Endodermal cell (in vitro differentiated cells): ENCODE results near the gene PTPRK. TPM values are rescaled to one million over a fixed set of nuclear protein-coding genes. Genes with fewer than 3 reads are reported as not detected.

Experiments used
- DNase-seq: peaks from one replicate; pipeline ENCODE4 v3.0.0-alpha.2; 2017
- H3K27ac ChIP-seq: 2 replicates; pipeline ENCODE4 v1.5.1; 2013; ENCODE audit warnings: mild to moderate bottlenecking, low read depth, low read length, moderate library complexity
- H3K27me3 ChIP-seq: 2 replicates; pipeline ENCODE4 v1.6.1; 2013; ENCODE audit warnings: mild to moderate bottlenecking, low read length, moderate library complexity; ENCODE audit not compliant: insufficient read depth, control insufficient read depth, poor library complexity, severe bottlenecking
- H3K36me3 ChIP-seq: 2 replicates; pipeline ENCODE4 v1.7.0; 2013; ENCODE audit warnings: mild to moderate bottlenecking, low read length, moderate library complexity; ENCODE audit not compliant: control insufficient read depth, insufficient read depth
- H3K4me1 ChIP-seq: one replicate; pipeline ENCODE4 v1.7.0; 2013; ENCODE audit warnings: low read length; ENCODE audit not compliant: control insufficient read depth, insufficient read depth
- H3K4me3 ChIP-seq: 2 replicates; pipeline ENCODE4 v1.5.1; 2013; ENCODE audit warnings: mild to moderate bottlenecking, low read length, moderate library complexity
- H3K9ac ChIP-seq: 2 replicates; pipeline ENCODE4 v1.6.1; 2013; ENCODE audit warnings: mild to moderate bottlenecking, low read length, moderate library complexity; ENCODE audit not compliant: poor library complexity, severe bottlenecking; ENCODE audit errors: extremely low read depth
- H3K9me3 ChIP-seq: 2 replicates; pipeline ENCODE4 v1.6.1; 2013; ENCODE audit warnings: mild to moderate bottlenecking, low read length, moderate library complexity; ENCODE audit not compliant: control insufficient read depth
- H3K27ac Mint-ChIP-seq: 2 replicates; pipeline ENCODE4 v1.8.0; 2020; ENCODE audit warnings: mixed read lengths
- H3K27me3 Mint-ChIP-seq: 2 replicates; pipeline ENCODE4 v1.8.0; 2021; ENCODE audit warnings: mild to moderate bottlenecking, mixed read lengths; ENCODE audit not compliant: insufficient read depth
- H3K36me3 Mint-ChIP-seq: 2 replicates; pipeline ENCODE4 v1.8.0; 2020; ENCODE audit warnings: low read depth, mixed read lengths
- H3K4me1 Mint-ChIP-seq: 2 replicates; pipeline ENCODE4 v1.8.0; 2020; ENCODE audit warnings: mixed read lengths
- H3K4me3 Mint-ChIP-seq: 2 replicates; pipeline ENCODE4 v1.8.0; 2020; ENCODE audit warnings: mild to moderate bottlenecking, moderate library complexity, mixed read lengths
- H3K9me3 Mint-ChIP-seq: 2 replicates; pipeline ENCODE4 v1.8.0; 2020; ENCODE audit warnings: mild to moderate bottlenecking, mixed read lengths
- WGBS, 2 experiments: methylation state at CpG; one replicate each; pipeline versions ENCODE4 v1.1.5 to v1.1.7; 2013; ENCODE audit warnings: missing lambda C conversion rate in 2 of 2, mixed read lengths in 1 of 2; ENCODE audit not compliant: insufficient coverage in 1 of 2, insufficient read length in 1 of 2; 5-methylcytosine and 5-hydroxymethylcytosine counted together
- total RNA-seq, 2 donors: library from RNA; stranded (reverse); fragmentation: NEBNext Ultra II Directional in 1 of 2; extraction: Animal tissue kit (Norgen Biotek cat#: 25700) in 1 of 2; gene quantifications; 2 replicates in 1 of 2; 3 replicates in 1 of 2; pipeline ENCODE4 v1.2.1, GENCODE V29; 2021
- TF ChIP-seq, protein P1 (sequence below): fragments of 200-600 bp; sonication (generic); conservative IDR thresholded peaks from 2 replicates; pipeline ENCODE4 v1.5.0; 2021; ENCODE audit warnings: antibody characterized with exemption, mild to moderate bottlenecking

PTPRK gene
- total RNA-seq, 2 donors from 2014 or later = 46.4 to 57.6 TPM

DNA sequence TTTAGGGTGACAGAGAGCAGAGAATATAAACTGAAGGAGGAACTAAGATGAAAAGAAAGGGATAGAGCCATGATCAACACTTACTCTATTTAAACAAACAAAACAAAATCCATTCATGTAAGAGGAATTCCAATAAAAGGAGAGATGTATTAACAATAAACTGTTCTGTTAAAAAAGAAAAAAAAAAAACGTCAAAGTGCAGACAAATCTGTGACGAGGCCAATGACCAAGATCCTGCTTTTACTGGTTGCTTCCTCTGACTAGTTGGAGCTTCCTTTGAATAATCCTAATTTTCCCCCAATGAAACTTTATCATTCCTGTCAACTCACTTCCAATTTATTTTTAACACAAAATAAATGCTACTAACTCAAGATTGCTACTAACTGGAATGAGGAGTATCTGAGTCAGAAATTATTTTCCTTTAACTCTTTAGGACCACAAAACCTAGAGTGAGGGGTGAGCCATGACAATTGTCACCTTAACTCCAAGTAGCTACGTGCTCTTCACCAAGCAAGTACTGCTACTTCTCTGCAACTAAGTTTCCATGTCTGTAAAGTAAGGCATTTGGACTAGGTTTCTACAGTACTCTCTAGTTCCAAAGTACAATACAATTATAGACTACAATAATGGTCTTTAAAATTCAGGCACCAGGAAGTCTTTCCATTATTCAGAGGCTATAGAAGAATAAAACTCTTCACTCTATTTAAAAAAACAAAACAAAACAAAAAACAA lies 152.0 kb downstream of the PTPRK start:
- no peak for DNase-seq
- no peaks in the 10 kb centered on the region for H3K27me3 ChIP-seq
- no peak overlapping the region for H3K27ac ChIP-seq
- Mint-ChIP-seq H3K9me3 (no peaks in the 10 kb centered on the region), H3K36me3 (no peaks in the 10 kb centered on the region), H3K27me3 (no peaks in the 10 kb centered on the region), H3K4me1 (peaks cover 10% of the 10 kb centered on the region), H3K27ac (peak overlapping the region; percentile 0), H3K4me3 (no peak overlapping the region)
- no peak overlapping the region for H3K9ac ChIP-seq
- H3K4me1 ChIP-seq = peaks cover 12% of the 10 kb centered on the region
- WGBS, 2 experiments = 95% methylated on average over 3 of the region's 3 CpGs; no CpG with 5 or more reads in 1 of the 2 experiments
- TF ChIP-seq, protein P1, sequence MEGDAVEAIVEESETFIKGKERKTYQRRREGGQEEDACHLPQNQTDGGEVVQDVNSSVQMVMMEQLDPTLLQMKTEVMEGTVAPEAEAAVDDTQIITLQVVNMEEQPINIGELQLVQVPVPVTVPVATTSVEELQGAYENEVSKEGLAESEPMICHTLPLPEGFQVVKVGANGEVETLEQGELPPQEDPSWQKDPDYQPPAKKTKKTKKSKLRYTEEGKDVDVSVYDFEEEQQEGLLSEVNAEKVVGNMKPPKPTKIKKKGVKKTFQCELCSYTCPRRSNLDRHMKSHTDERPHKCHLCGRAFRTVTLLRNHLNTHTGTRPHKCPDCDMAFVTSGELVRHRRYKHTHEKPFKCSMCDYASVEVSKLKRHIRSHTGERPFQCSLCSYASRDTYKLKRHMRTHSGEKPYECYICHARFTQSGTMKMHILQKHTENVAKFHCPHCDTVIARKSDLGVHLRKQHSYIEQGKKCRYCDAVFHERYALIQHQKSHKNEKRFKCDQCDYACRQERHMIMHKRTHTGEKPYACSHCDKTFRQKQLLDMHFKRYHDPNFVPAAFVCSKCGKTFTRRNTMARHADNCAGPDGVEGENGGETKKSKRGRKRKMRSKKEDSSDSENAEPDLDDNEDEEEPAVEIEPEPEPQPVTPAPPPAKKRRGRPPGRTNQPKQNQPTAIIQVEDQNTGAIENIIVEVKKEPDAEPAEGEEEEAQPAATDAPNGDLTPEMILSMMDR = no peak
- H3K36me3 ChIP-seq = no peaks in the 10 kb centered on the region
- H3K9me3 ChIP-seq = no peaks in the 10 kb centered on the region
- H3K4me3 ChIP-seq = no peak overlapping the region

DNA sequence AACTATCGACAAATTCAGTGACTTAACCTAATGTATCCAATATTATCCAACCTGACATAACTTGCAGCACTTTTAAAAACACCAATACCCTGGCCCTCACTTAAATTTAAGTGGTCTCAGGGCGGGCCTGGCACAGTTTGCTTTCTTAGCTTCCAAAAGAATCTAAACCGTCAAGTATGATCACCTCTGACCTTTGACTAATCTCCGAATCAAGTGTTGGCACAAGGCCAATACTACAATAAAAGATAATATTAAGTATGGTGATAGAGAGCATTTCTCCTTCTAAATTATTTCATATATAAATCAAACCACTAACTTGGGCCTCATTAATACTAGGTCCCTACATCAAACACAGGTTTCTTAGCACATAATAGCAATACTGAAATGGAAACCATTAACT lies 153.0 kb downstream of the PTPRK start:
- no peaks in the 10 kb centered on the region for H3K27me3 ChIP-seq
- no peak for DNase-seq
- no peak overlapping the region for H3K4me3 ChIP-seq
- H3K27ac ChIP-seq = no peak overlapping the region
- Mint-ChIP-seq H3K36me3 (no peaks in the 10 kb centered on the region), H3K4me1 (peaks cover 10% of the 10 kb centered on the region), H3K27me3 (no peaks in the 10 kb centered on the region), H3K4me3 (no peak overlapping the region), H3K9me3 (no peaks in the 10 kb centered on the region), H3K27ac (no peak overlapping the region)
- H3K36me3 ChIP-seq = no peaks in the 10 kb centered on the region
- no peak overlapping the region for H3K9ac ChIP-seq
- WGBS, 2 experiments = 97 to 100% methylated on average over 2 to 3 of the region's 4 CpGs
- no peaks in the 10 kb centered on the region for H3K9me3 ChIP-seq
- TF ChIP-seq, protein P1 = no peak
- H3K4me1 ChIP-seq = peaks cover 12% of the 10 kb centered on the region

DNA sequence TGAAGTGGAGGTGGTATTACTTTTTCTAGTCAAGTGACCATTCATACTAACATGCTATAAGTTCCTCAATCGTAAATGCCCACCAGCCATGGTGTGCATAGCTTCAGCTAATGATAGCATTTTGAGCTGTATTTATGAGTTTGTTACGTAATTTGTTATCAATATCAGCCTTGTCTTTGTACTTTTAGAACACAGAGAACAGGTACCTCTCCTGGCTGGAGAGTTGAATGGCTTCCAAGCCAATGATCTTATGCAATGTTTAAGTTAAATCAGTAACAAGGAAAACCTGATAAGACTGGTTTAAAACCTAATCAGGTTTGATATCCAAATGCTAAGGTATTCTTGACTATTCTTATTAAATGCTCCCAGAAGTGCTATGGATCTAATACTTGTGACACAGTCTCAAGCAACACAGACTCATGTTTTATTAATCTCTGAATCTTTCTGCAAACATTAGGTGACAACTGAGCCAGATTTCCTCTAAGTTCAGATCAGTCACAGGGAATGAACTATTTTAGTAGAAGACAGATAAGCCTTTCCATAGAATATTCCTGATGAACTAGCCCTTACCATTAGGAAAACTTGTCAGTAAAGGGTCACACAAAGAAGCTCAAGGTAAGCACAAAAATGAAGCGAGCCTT lies 154.8 kb downstream of the PTPRK start:
- H3K36me3 Mint-ChIP-seq = no peaks in the 10 kb centered on the region
- Histone ChIP-seq H3K4me3 (no peak overlapping the region), H3K4me1 (peaks cover 12% of the 10 kb centered on the region), H3K27ac (no peak overlapping the region), H3K27me3 (no peaks in the 10 kb centered on the region), H3K36me3 (no peaks in the 10 kb centered on the region), H3K9ac (no peak overlapping the region), H3K9me3 (no peaks in the 10 kb centered on the region)
- no peak for DNase-seq
- peaks cover 10% of the 10 kb centered on the region for H3K4me1 Mint-ChIP-seq
- no peaks in the 10 kb centered on the region for H3K27me3 Mint-ChIP-seq
- TF ChIP-seq, protein P1 = no peak
- 86 to 87% methylated on average over 1 to 3 of the region's 3 CpGs for WGBS, 2 experiments
- H3K27ac Mint-ChIP-seq = no peak overlapping the region
- H3K4me3 Mint-ChIP-seq = no peak overlapping the region
- no peaks in the 10 kb centered on the region for H3K9me3 Mint-ChIP-seq
